SK-N-SH (cell line): ENCODE data around the gene SIK2. TPM values are rescaled to one million over a fixed set of nuclear protein-coding genes. Genes with fewer than 3 reads are reported as not detected.

ENCODE experiments used
- CTCF ChIA-PET: fragments of 300-600, 350-600 bp; formaldehyde crosslinking; extraction: SDS; loops from one replicate; lab custom pipeline; 2021; lab: Yijun Ruan, JAX
- POLR2A ChIA-PET: fragments of 350-600 bp; sonication (Branson Sonifier 250); formaldehyde crosslinking; extraction: SDS; loops from one replicate; lab custom pipeline; 2020; ENCODE audit warnings: antibody characterized with exemption, inconsistent platforms; lab: Yijun Ruan, JAX
- DNase-seq: peaks from one replicate; pipeline ENCODE4 v3.0.0; 2012
- H2AFZ ChIP-seq: fragments of 200-600 bp; sonication (generic); 2 replicates; pipeline ENCODE4 v1.8.1; 2016; ENCODE audit warnings: antibody characterized with exemption, mild to moderate bottlenecking, low read depth
- H3F3A ChIP-seq: fragments of 200-600 bp; sonication (generic); replicated peaks from 2 replicates; pipeline ENCODE3; 2016; ENCODE audit warnings: antibody characterized with exemption, mild to moderate bottlenecking; ENCODE audit not compliant: insufficient read depth
- H3K27ac ChIP-seq, 2 experiments: fragments of 200-500 bp in 1 of 2; fragments of 200-600 bp in 1 of 2; sonication (Bioruptor generic) in 1 of 2; sonication (generic), shearing (Covaris generic) in 1 of 2; 2 replicates each; pipeline versions ENCODE4 v1.5.1 to v1.6.1; 2014 to 2016; ENCODE audit warnings: low read depth in 2 of 2, inconsistent platforms in 1 of 2, low read length in 1 of 2, mild to moderate bottlenecking in 1 of 2, mixed read lengths in 1 of 2
- H3K27me3 ChIP-seq: fragments of 200-600 bp; sonication (generic), shearing (Covaris generic); 2 replicates; pipeline ENCODE4 v1.6.1; 2016; ENCODE audit warnings: mixed run types; ENCODE audit not compliant: insufficient read depth
- H3K36me3 ChIP-seq, 2 experiments: fragments of 200-500 bp in 1 of 2; fragments of 200-600 bp in 1 of 2; sonication (Bioruptor generic) in 1 of 2; sonication (generic) in 1 of 2; replicated peaks in 1 of 2; 2 replicates each; pipeline versions ENCODE3 to v1.5.1; 2014 to 2016; ENCODE audit warnings: low read length in 1 of 2, mild to moderate bottlenecking in 1 of 2; ENCODE audit not compliant: insufficient read depth in 2 of 2, control insufficient read depth in 1 of 2
- H3K4me1 ChIP-seq, 2 experiments: fragments of 200-500 bp in 1 of 2; fragments of 200-600 bp in 1 of 2; sonication (Bioruptor generic) in 1 of 2; sonication (generic), shearing (Covaris generic) in 1 of 2; 2 replicates each; pipeline versions ENCODE4 v1.5.1 to v1.6.1; 2014 to 2016; ENCODE audit warnings: low read depth in 1 of 2, low read length in 1 of 2, mixed run types in 1 of 2; ENCODE audit not compliant: insufficient read depth in 2 of 2, control insufficient read depth in 1 of 2
- H3K4me2 ChIP-seq: fragments of 200-600 bp; sonication (generic), shearing (Covaris generic); 2 replicates; pipeline ENCODE4 v1.6.1; 2017; ENCODE audit warnings: mixed run types
- H3K4me3 ChIP-seq, 2 experiments: fragments of 200-500 bp in 1 of 2; fragments of 200-600 bp in 1 of 2; sonication (Bioruptor generic) in 1 of 2; sonication (generic), shearing (Covaris generic) in 1 of 2; 2 replicates each; pipeline versions ENCODE4 v1.5.1 to v1.8.1; 2014 to 2016; ENCODE audit warnings: low read depth in 2 of 2, inconsistent platforms in 1 of 2, low read length in 1 of 2, mild to moderate bottlenecking in 1 of 2, mixed read lengths in 1 of 2, moderate library complexity in 1 of 2
- H3K79me2 ChIP-seq: fragments of 200-600 bp; sonication (generic); 2 replicates; pipeline ENCODE4 v1.8.1; 2017; ENCODE audit warnings: mild to moderate bottlenecking; ENCODE audit not compliant: insufficient read depth
- H3K9ac ChIP-seq: fragments of 200-600 bp; sonication (generic); 2 replicates; pipeline ENCODE4 v1.6.1; 2017; ENCODE audit warnings: mixed run types
- H3K9me2 ChIP-seq: fragments of 200-600 bp; sonication (generic); 2 replicates; pipeline ENCODE4 v1.6.1; 2017; ENCODE audit warnings: mixed run types
- H3K9me3 ChIP-seq: fragments of 200-600 bp; sonication (generic); 2 replicates; pipeline ENCODE4 v1.6.1; 2017; ENCODE audit warnings: mixed run types, mild to moderate bottlenecking, moderate library complexity
- H4K20me1 ChIP-seq: fragments of 200-600 bp; sonication (generic); 2 replicates; pipeline ENCODE4 v1.6.1; 2017; ENCODE audit warnings: mild to moderate bottlenecking, mixed run types; ENCODE audit not compliant: insufficient read depth
- CHD2 ChIP-seq: fragments of 150-350 bp; IDR thresholded peaks from 2 replicates; pipeline ENCODE4 v1.6.1; 2018; ENCODE audit warnings: low read length; ENCODE audit not compliant: partially characterized antibody
- FOSL2 ChIP-seq: IDR thresholded peaks from 2 replicates; pipeline ENCODE4 v1.4.0; 2012; ENCODE audit warnings: low read depth, mild to moderate bottlenecking, moderate library complexity, borderline replicate concordance
- FOXJ3 ChIP-seq: sonication (generic); formaldehyde crosslinking; IDR thresholded peaks from 2 replicates; pipeline ENCODE4 v1.5.1; 2020; ENCODE audit warnings: mild to moderate bottlenecking, missing genetic modification reagents
- FOXM1 ChIP-seq: IDR thresholded peaks from 2 replicates; pipeline ENCODE4 v1.4.0; 2012; ENCODE audit warnings: low read depth, mild to moderate bottlenecking
- JUND ChIP-seq: IDR thresholded peaks from 2 replicates; pipeline ENCODE4 v1.4.0; 2012
- MEF2A ChIP-seq: IDR thresholded peaks from 2 replicates; pipeline ENCODE4 v1.4.0; 2012; ENCODE audit warnings: low read depth, borderline replicate concordance
- POLR2AphosphoS5 ChIP-seq: IDR thresholded peaks from 2 replicates; pipeline ENCODE4 v1.6.1; 2012; ENCODE audit warnings: low read depth, low read length
- RAD21 ChIP-seq: IDR thresholded peaks from 2 replicates; pipeline ENCODE4 v1.6.1; 2012; ENCODE audit warnings: mild to moderate bottlenecking, low read length
- RCOR1 ChIP-seq: fragments of 150-350 bp; IDR thresholded peaks from 2 replicates; pipeline ENCODE4 v1.6.1; 2017; ENCODE audit warnings: antibody characterized with exemption, low read length
- RFX5 ChIP-seq: IDR thresholded peaks from 2 replicates; pipeline ENCODE4 v1.6.1; 2012; ENCODE audit warnings: mild to moderate bottlenecking, improper control_type of control experiment, low read length
- SIN3A ChIP-seq: IDR thresholded peaks from 2 replicates; pipeline ENCODE4 v1.6.1; 2012; ENCODE audit warnings: low read depth, mild to moderate bottlenecking, low read length, moderate library complexity, borderline replicate concordance
- SMC3 ChIP-seq: IDR thresholded peaks from 2 replicates; pipeline ENCODE4 v1.6.1; 2012; ENCODE audit warnings: low read depth, low read length, improper control_type of control experiment
- TEAD4 ChIP-seq: IDR thresholded peaks from 2 replicates; pipeline ENCODE4 v1.4.0; 2012; ENCODE audit warnings: mild to moderate bottlenecking, borderline replicate concordance; ENCODE audit not compliant: insufficient read depth
- YY1 ChIP-seq: IDR thresholded peaks from 2 replicates; pipeline ENCODE4 v1.4.0; 2012; ENCODE audit warnings: low read depth, mild to moderate bottlenecking
- polyA plus RNA-seq, 3 experiments: library from polyadenylated mRNA; depleted of rRNA; stranded (reverse); fragments of >200 nt; gene quantifications; 2 replicates each; pipeline ENCODE4 v1.2.3, GENCODE V29; 2012
- TF ChIP-seq, protein P1 (sequence below): IDR thresholded peaks from 2 replicates; pipeline ENCODE4 v1.6.1; 2012; ENCODE audit warnings: mild to moderate bottlenecking, low read depth, low read length, moderate library complexity
- TF ChIP-seq, protein P2 (sequence below): IDR thresholded peaks from 2 replicates; pipeline ENCODE4; 2012
- TF ChIP-seq, protein P3 (sequence below): IDR thresholded peaks from 2 replicates; pipeline ENCODE4 v1.4.0; 2012; ENCODE audit warnings: low read depth, borderline replicate concordance

SIK2 gene
- polyA plus RNA-seq, 1 of the 3 experiments (the other 2 are of a cell fraction), result 8.9 TPM

DNA sequence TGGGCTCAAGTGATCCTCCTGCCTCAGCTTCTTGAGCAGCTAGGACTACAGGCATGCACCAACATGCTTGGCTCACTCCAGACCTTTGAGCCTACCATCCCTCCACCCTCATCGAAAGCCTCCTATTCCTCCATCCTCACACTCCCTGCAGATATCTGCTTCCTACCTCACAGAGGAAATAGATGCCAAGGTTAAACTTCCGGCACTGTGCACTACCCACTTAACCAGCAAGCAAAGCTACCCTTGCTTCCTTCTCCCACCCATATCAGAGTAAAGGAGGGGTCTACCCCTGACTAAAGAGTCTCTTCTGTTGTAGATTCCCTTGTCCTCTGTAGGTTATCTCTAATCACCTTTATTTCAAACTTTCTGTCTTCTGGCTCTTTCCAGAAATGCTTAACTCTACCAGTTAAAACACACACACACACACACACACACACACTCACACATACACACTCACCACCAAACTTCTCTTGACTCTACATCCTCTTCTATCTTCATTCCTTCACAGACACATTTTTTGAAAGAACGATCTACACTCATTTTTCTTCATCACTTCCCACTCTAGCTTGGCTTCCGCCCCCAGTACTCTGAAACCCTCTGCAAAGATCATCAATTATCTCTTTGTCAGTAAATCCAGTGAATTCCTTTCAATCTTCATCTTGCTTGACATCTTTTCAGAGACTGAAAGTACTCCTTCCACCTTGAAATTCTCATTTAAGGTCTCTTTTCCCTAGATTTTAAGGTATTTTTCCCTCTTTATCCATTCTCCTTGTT lies 10.9 kb upstream of the SIK2 start (continued):
- TF ChIP-seq, protein P1, sequence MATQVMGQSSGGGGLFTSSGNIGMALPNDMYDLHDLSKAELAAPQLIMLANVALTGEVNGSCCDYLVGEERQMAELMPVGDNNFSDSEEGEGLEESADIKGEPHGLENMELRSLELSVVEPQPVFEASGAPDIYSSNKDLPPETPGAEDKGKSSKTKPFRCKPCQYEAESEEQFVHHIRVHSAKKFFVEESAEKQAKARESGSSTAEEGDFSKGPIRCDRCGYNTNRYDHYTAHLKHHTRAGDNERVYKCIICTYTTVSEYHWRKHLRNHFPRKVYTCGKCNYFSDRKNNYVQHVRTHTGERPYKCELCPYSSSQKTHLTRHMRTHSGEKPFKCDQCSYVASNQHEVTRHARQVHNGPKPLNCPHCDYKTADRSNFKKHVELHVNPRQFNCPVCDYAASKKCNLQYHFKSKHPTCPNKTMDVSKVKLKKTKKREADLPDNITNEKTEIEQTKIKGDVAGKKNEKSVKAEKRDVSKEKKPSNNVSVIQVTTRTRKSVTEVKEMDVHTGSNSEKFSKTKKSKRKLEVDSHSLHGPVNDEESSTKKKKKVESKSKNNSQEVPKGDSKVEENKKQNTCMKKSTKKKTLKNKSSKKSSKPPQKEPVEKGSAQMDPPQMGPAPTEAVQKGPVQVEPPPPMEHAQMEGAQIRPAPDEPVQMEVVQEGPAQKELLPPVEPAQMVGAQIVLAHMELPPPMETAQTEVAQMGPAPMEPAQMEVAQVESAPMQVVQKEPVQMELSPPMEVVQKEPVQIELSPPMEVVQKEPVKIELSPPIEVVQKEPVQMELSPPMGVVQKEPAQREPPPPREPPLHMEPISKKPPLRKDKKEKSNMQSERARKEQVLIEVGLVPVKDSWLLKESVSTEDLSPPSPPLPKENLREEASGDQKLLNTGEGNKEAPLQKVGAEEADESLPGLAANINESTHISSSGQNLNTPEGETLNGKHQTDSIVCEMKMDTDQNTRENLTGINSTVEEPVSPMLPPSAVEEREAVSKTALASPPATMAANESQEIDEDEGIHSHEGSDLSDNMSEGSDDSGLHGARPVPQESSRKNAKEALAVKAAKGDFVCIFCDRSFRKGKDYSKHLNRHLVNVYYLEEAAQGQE, result no peak
- TF ChIP-seq YY1 (no peak), FOSL2 (no peak), CHD2 (no peak), TEAD4 (no peak), RFX5 (no peak), POLR2AphosphoS5 (no peak), JUND (no peak)
- TF ChIP-seq, protein P2, sequence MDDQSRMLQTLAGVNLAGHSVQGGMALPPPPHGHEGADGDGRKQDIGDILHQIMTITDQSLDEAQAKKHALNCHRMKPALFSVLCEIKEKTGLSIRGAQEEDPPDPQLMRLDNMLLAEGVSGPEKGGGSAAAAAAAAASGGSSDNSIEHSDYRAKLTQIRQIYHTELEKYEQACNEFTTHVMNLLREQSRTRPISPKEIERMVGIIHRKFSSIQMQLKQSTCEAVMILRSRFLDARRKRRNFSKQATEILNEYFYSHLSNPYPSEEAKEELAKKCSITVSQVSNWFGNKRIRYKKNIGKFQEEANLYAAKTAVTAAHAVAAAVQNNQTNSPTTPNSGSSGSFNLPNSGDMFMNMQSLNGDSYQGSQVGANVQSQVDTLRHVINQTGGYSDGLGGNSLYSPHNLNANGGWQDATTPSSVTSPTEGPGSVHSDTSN, result no peak
- TF ChIP-seq, protein P3, sequence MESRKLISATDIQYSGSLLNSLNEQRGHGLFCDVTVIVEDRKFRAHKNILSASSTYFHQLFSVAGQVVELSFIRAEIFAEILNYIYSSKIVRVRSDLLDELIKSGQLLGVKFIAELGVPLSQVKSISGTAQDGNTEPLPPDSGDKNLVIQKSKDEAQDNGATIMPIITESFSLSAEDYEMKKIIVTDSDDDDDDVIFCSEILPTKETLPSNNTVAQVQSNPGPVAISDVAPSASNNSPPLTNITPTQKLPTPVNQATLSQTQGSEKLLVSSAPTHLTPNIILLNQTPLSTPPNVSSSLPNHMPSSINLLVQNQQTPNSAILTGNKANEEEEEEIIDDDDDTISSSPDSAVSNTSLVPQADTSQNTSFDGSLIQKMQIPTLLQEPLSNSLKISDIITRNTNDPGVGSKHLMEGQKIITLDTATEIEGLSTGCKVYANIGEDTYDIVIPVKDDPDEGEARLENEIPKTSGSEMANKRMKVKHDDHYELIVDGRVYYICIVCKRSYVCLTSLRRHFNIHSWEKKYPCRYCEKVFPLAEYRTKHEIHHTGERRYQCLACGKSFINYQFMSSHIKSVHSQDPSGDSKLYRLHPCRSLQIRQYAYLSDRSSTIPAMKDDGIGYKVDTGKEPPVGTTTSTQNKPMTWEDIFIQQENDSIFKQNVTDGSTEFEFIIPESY, result no peak
- TF ChIP-seq, all 33 proteins: peak for 0

DNA sequence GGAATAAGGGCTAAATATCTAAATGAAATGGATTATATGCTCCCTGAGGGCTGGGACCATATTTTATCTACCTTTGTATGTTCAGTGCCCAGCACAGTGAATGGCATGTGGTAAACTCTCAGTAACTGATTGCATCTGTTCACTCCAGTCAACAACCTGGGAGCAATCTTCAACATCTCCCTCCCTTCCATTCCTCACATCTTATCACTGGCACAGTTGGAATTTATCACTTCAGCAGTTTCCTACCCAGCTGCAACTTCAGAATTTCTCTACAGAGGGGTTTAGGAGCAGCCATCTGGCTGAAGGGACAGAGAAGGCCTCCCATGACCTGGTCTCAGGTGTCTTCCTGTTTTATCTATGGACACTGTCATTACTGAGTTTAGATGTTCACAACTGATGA lies 9.8 kb upstream of the SIK2 start:
- H3K4me2 ChIP-seq, result no peak overlapping the region
- H3K79me2 ChIP-seq, result no peaks in the 10 kb centered on the region
- no peak overlapping the region for H2AFZ ChIP-seq
- DNase-seq, result no peak
- H3K9me3 ChIP-seq, result peaks cover 5% of the 10 kb centered on the region; the same call in 1 of the 2 replicates
- no peaks in the 10 kb centered on the region for H4K20me1 ChIP-seq
- peaks cover 0 to 9% of the 10 kb centered on the region in 2 experiments for H3K36me3 ChIP-seq
- no peaks in the 10 kb centered on the region for H3K9me2 ChIP-seq
- no peak overlapping the region for H3K4me3 ChIP-seq
- ChIA-PET POLR2A (no interaction called here), CTCF (interaction anchor here (1.2 to 7.0 kb wide), 4 partner anchors 9 to 249 kb away, joined by 3 to 39 read pairs (median 6); partner anchors contain the start of gene SIK2)
- H3K27ac ChIP-seq, result no peak overlapping the region
- H3K9ac ChIP-seq, result no peak overlapping the region
- peaks cover 5% of the 10 kb centered on the region for H3F3A ChIP-seq
- peaks cover 4 to 5% of the 10 kb centered on the region in 2 experiments; a peak in 3 of 4 replicates for H3K4me1 ChIP-seq
- no peaks in the 10 kb centered on the region for H3K27me3 ChIP-seq
- TF ChIP-seq MEF2A (no peak), RAD21 (no peak), FOXM1 (no peak), FOXJ3 (CRISPR knock-in tag) (no peak), SMC3 (no peak), SIN3A (no peak), TEAD4 (no peak), RCOR1 (no peak)
- TF ChIP-seq, protein P1, result no peak
- TF ChIP-seq, protein P2, result no peak
